ENCODE data around the gene ACSS3. TPM values are rescaled to one million over a fixed set of nuclear protein-coding genes. Genes with fewer than 3 reads are reported as not detected.

ACSS3 gene
- total and polyA plus RNA-seq, 2 of the 8 experiments (the other 6 are each of a cell fraction or from before 2014, with no cell fraction given) = 14.4 to 24.0 TPM

DNA sequence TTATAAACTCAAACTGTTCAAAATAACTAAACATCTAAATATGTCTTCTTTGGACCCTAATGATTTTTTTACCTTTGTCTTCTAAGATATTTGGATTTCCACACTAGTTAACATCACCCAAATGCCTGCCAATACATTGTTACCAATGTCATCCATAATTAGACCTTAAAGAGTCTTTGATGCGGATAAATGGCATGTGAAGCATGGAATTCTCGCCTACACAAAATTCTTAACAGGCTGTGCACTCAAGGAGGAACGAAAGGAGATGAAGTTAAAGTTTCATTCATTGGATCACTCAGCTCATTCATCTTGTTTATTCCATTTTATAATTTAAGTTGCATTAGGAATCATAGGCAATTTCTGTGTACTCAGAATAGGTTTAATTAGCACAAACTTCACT lies 219.7 kb downstream of the ACSS3 start (continued):
- TF ChIP-seq SIX5 (IDR thresholded peaks at IDR 0.05; ENCODE audit: low read depth, low read length) (no peak), FOSL1 (IDR thresholded peaks at IDR 0.05; ENCODE audit: insufficient read depth, low read depth, low read length) (no peak)

Data from H1 (cell line).